HG03439 (cell line): Measurements from ENCODE around the gene KDSR.

ENCODE experiments used
- ATAC-seq: cut with Tn5 transposase; IDR thresholded peaks from one replicate; pipeline ENCODE4 v1.9.1; 2021; ENCODE audit warnings: mild to moderate bottlenecking, moderate library complexity; ENCODE audit not compliant: unreplicated experiment

KDSR gene, protein sequence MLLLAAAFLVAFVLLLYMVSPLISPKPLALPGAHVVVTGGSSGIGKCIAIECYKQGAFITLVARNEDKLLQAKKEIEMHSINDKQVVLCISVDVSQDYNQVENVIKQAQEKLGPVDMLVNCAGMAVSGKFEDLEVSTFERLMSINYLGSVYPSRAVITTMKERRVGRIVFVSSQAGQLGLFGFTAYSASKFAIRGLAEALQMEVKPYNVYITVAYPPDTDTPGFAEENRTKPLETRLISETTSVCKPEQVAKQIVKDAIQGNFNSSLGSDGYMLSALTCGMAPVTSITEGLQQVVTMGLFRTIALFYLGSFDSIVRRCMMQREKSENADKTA

GRCh38 chr18:63367053-63367953 is at the start of gene KDSR:
Gene KDSR (minus strand): TSS chr18:63367206. CDS start chr18:63367118, 88 bp downstream.
- peak; percentile 85 for ATAC-seq

GRCh38 chr18:63412953-63413352 is 45.9 kb upstream of the KDSR start:
- ATAC-seq, result no peak

DNA sequence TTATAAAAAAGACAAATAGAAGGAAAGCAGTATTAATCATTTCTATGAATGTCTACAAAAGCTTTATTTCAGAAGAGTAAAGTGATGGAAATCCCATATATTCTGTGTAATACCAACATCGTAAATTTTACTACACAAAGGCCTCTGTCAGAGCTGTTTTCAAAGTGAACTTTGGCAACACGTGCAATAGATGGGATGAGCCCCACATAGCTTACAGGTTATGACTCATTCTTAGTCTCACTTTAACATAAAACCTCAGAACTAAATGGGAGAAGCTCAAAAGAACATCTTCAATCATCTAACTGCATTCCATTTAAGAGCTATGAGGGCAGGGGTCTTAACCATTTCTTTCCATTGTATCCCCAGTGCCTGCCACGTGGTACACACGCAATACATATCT is 43.8 kb upstream of the KDSR start:
- no peak for ATAC-seq

- no peak for ATAC-seq
Observed at GRCh38 chr18:63409301-63409700, 42.3 kb upstream of the KDSR start.

- ATAC-seq, result no peak
Observed at GRCh38 chr18:63407734-63408133, 40.7 kb upstream of the KDSR start.

- ATAC-seq, result no peak
Observed at GRCh38 chr18:63405986-63406385, 39.0 kb upstream of the KDSR start.

GRCh38 chr18:63402246-63403162 is 35.5 kb upstream of the KDSR start:
- ATAC-seq, result no peak

GRCh38 chr18:63399300-63399699 is 32.3 kb upstream of the KDSR start:
- no peak for ATAC-seq

GRCh38 chr18:63397349-63397748 is 30.3 kb upstream of the KDSR start:
- ATAC-seq, result no peak

- no peak for ATAC-seq
Observed at GRCh38 chr18:63395503-63395902, 28.5 kb upstream of the KDSR start.

GRCh38 chr18:63394954-63395353 is 27.9 kb upstream of the KDSR start:
- ATAC-seq, result no peak

- ATAC-seq, result no peak
Observed at GRCh38 chr18:63387861-63388260, 20.9 kb upstream of the KDSR start.

DNA sequence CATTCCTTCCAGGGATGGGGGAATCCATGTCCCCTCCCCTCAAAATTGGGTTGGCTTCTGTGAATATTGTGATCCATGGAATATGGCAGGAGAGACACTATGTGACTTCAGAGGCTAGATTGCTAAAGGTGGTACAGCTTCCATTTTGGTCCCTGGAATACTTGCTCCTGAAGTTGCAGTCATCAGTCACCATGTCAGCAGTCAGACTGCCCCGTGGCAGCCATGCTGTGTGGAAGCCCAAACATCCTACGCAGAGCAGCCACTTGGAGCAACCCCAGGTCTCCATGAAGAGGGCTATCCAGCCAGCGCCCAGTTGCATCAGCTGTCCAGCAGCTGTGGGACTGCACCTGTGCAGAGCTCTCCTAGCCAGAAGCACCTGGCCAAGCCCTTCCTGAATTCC is 15.8 kb upstream of the KDSR start:
- ATAC-seq, result no peak

DNA sequence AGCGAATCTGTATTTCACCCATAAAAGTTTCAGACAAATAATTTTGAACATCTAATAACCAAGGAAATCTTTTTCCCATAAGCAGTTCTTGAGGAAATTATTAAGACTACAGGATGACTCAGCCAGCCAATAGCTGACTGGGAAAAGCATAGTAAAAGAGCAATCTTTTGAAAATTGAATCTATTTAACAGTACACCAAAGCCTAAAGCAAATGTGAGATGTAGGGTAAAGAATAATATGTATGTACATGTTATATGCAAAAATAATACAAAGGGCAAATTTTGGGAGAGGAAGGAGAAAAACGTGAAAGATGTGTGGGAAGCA is 12.6 kb upstream of the KDSR start:
- no peak for ATAC-seq

DNA sequence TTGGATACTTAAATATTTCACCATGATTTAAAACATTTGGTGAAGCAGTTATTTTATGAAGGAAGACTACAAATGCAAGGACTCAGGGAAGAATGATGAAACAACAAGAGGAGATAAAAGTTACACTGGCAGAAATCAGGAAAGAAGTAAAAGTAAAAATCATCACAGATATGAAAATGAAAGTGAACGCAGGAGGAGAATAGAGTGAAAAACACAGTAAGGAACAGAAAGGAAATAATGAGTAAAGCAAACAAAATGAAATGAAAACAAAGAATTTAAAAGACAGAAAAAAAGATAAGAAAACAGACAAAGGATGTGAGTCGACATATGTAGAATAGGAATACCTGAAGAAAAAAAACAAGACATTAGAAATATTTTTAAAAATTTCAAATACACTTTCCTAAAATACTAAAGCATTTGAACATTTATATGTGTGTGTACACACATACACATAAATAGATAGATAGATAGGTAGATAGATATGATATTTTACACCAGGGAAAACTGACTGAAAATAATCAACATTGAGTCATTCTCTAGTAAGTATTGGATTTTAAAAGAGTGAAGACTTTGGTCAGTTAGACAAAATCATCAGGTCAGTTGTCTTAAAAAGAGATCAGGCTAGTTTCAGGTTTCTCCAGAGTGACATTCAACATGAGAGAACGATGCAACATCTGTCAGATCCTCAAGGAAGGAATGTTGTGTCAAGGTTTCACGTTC is 12.1 kb upstream of the KDSR start:
- ATAC-seq, result no peak

DNA sequence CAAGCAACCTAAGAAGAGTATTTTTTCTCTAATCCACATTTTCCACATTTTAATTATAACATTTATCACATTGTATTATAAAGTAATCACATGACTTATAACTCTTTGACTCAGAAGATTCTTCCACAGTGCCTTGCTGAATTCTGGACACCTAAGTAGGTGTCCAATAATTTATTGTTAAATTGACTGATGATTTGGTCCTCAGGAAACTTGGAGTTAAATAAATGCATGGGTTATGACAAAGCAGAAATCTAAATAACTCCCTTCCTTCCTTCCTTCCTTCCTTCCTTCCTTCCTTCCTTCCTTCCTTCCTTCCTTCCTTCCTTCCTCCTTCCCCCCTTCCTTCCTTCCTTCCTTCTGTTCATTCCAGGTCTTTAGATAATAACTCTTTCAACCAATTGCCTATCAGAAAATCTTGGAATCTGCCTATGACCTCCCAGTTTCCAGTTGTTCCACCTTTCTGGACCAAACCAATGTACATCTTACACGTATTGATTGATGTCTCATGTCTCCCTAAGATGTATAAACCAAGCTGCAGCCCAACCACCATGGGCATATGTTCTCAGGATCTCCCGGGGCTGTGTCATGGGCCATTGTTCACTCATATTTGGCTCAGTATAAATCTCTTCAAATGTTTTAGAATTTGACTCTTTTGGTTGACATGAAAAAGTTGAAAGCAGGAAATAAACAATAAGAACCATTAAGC is 10.4 kb upstream of the KDSR start:
- ATAC-seq, result no peak

DNA sequence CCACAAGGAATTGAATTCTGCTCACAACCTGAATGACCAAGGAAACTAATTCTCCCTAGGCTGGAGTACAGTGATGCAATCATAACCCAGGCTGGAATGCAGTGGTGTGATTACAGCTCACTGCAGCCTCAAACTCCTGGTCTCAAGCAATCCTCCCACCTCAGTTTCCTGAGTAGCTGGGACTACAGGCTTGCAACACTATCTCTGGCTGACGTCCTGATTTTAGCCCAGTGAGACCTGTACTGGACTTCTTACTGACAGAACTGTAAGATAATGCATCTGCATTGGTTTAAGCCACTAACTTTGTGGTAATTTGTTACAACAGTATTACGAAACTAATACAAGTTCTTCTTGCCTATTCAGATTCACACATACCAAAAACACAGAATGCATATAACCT is 9.5 kb upstream of the KDSR start:
- no peak for ATAC-seq

GRCh38 chr18:63374540-63374939 is 7.5 kb upstream of the KDSR start:
- no peak for ATAC-seq

- ATAC-seq, result no peak
Observed at GRCh38 chr18:63373161-63373560, 6.2 kb upstream of the KDSR start.

GRCh38 chr18:63368611-63369010 is 1.6 kb upstream of the KDSR start:
- ATAC-seq, result no peak
